Astrocyte of the hippocampus (primary cell): Measurements from ENCODE around the gene PORCN.
"Not testable (repeated sequence)": the region's sequence is repeated elsewhere in the genome, so short reads cannot be mapped to it uniquely, and the experiment has no call there.

ENCODE experiments used
- DNase-seq: peaks from one replicate; pipeline ENCODE4 v3.0.0; 2011; ENCODE audit warnings: low read depth, low spot score

The PORCN gene

GRCh38 chrX:48540028-48540375 lies 31.2 kb downstream of the PORCN start:
- DNase-seq, result peak; percentile 66

GRCh38 chrX:48540480-48540879 lies 31.7 kb downstream of the PORCN start:
- no peak for DNase-seq

DNA sequence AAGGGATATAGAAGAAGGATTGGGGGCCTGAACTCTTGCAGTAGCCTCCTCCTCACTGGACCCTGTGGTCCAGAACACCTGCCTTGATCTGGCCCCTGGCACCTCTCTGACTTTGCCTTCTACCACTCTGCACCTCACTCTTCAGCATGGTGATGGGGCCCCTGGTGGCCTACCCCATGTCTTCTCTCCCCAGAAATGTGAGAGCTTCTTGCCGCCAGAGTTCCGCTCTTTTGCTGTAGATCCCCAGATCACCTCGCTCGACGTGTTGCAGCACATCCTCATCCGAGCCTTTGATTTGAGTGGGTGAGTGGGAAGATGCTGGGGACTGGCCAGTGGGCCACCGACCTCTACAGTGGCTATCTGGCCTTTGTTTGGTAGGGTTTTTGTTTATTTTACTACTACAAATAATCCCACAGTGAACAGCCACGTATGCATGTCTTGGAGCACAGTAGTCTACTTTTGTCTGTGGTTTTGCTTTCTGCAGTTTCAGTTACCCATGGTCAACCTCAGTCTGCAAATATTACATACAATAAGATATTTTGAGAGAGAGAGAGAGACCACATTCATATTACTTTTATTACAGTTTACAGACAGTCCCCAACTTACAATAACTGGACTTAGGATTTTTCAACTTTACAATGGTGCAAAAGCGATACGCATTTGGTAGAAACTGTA lies 32.5 kb downstream of the PORCN start:
- DNase-seq, result no peak

DNA sequence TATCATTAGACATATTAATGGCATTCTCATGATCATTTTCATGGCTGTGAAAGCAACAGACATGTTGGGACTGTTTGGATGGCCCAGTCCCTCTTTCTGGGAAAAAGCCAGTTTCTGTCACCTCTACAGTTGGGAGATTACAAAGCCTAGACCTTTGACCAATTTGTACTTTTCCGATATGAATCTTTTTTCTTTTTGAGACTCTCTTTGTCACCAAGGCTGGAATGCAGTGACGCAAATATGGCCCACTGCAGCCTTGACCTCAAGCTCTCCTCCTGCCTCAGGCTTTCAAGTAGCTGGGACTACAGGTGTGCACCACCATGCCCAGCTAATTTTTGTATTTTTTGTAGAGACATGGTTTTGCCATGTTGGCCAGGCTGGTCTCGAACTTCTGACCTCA lies 40.1 kb downstream of the PORCN start:
- no peak for DNase-seq

DNA sequence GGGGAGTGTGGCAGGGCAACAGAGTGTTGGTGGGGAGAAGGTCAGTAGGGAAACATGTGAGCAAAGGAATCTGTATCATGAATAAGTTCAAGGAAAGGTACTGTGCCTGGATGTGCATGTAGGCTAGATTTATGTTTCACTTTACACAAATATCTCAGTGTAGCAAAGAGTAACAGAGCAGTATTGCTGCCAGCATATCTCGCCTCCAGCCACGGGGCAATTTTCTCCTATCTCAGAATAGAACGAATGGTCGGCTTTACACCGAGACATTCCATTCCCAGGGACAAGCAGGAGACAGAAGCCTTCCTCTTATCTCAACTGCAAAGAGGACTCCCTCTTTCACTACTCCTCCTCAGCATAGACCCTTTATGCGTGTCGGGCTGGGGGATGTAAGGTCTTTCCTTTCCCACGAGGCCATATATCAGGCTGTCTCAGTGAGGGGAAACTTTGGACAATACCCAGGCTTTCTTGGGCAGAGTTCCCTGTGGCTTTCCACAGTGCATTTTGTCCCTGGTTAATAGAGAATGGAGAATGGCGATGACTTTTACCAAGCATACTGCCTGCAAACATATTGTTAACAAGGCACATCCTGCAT lies 47.0 kb downstream of the PORCN start:
- not testable (repeated sequence) for DNase-seq

- peak; percentile 67 for DNase-seq
Observed at GRCh38 chrX:48558271-48558670, 49.5 kb downstream of the PORCN start.

DNA sequence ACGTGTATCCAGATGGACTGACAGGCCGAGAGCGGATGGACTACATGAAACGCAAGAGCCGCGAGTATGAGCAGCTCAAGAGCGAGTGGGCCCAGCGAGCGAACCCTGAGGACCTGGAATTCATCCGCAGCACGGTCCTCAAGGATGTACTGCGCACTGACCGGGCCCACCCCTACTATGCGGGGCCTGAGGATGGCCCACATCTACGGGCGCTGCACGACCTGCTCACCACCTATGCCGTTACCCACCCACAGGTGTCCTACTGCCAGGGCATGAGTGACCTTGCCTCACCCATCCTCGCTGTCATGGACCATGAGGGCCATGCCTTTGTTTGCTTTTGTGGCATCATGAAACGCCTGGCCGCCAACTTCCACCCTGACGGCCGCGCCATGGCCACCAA lies 50.8 kb downstream of the PORCN start:
- DNase-seq, result no peak

GRCh38 chrX:48560056-48560455 lies 51.3 kb downstream of the PORCN start:
- DNase-seq, result no peak

GRCh38 chrX:48560681-48561080 lies 51.9 kb downstream of the PORCN start:
- DNase-seq, result no peak

DNA sequence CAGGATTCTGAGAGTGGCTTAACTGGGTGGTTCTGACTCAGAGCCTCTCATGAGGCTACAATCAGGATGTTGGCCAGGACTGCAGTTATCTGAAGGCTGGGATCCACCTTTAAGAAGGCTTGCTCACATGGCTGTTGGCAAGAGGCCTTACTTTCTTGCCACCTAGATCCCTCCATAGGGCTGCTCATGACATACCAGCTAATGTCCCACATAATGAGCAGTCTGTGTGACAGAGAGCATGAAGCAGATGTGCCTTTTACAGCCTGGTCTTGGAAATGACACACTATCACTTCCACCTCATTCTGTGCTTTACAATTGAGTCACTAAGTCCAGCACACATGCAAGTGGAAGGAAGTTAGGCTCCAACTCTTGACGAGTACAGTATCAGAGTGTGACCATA lies 61.2 kb downstream of the PORCN start:
- DNase-seq, result no peak
